Rectal smooth muscle tissue (tissue), 1 donor: ENCODE measurements around the gene RNF157.
"Not testable (repeated sequence)": the region's sequence is repeated elsewhere in the genome, so short reads cannot be mapped to it uniquely, and the experiment has no call there.

Experiments
- H3K27ac ChIP-seq: one replicate; pipeline ENCODE4 v1.7.0; 2013; ENCODE audit warnings: low read depth, low read length, inconsistent platforms
- H3K27me3 ChIP-seq: one replicate; pipeline ENCODE4 v1.7.0; 2013; ENCODE audit warnings: low read length; ENCODE audit not compliant: control insufficient read depth, insufficient read depth
- H3K36me3 ChIP-seq: one replicate; pipeline ENCODE4 v1.7.0; 2013; ENCODE audit warnings: low read length; ENCODE audit not compliant: control insufficient read depth, insufficient read depth
- H3K4me1 ChIP-seq: one replicate; pipeline ENCODE4 v1.7.0; 2013; ENCODE audit warnings: low read length; ENCODE audit not compliant: control insufficient read depth, insufficient read depth
- H3K4me3 ChIP-seq: one replicate; pipeline ENCODE4 v1.7.0; 2013; ENCODE audit warnings: low read length
- H3K9ac ChIP-seq: one replicate; pipeline ENCODE4 v1.7.0; 2013; ENCODE audit warnings: low read length

The RNF157 gene

DNA sequence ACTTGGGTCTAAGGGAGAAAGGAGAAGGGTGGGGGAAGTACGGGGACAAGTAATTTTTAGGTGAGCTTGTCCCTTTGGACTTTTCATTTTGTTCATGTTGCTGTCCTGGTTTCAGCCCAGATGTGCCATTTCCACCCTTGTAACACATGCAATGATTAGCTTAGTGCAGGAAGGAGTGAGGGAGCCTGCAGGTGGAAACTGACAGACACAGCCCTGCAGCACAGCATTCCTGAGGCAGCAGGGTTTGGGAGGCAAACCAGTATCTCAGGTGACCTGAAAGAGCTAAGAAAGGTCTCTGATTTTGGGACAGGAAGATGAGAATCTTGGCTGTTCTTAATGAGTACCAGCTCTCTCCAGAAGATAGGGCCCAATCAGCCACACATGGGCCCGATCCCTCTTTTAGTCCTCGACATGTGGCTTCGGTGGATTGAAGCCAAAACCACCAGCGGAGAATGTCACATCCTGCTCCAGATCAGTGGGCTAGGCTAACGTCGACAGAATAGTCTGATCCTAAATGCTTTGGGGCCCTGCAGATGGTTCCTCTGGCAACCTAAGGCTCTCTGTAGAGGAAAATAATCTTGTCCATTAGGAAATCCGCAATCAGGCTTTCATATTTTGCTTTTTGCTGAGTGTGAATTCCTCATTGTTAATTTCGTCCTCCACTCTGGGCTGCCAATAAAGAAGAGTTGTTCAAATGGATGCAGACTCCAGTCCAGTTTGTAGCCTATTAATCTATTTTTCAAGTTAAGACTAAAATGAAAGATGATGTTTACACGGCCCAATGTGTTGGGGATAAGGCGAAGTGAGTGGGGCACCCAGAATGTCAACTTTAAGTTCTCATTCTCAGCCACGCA lies 3.8 kb upstream of the RNF157 start:
- Histone ChIP-seq H3K9ac (no peak overlapping the region), H3K4me1 (peaks cover 3% of the 10 kb centered on the region), H3K4me3 (no peak overlapping the region), H3K36me3 (no peaks in the 10 kb centered on the region), H3K27ac (no peak overlapping the region), H3K27me3 (peaks cover 6% of the 10 kb centered on the region)

DNA sequence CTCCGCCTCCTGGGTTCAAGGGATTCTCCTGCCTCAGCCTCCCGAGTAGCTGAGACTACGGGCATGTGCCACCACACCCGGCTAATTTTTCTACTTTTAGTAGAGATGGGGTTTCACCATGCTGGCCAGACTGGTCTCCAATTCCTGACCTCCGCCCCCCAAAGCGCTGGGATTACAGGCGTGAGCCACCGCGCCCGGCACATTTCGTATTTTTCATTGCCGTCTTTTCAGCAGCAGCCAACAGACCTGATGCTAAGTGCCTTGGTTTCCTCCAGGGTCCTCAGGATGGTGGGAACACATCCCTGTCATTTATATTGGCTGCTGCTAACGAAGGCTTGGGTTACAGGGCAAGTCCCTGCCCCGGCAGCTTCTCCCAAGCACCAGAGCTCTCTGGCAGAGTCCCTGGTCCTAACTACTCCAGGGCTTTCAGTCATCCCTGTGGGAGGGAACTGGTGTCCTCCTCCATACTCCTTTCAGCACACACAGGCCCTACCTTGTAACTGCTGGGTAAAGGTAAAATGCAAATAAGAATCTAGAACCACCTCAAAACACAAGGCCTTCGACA lies 1.5 kb upstream of the RNF157 start:
- no peak overlapping the region for H3K4me3 ChIP-seq
- peaks cover 3% of the 10 kb centered on the region for H3K4me1 ChIP-seq
- no peaks in the 10 kb centered on the region for H3K36me3 ChIP-seq
- peaks cover 6% of the 10 kb centered on the region for H3K27me3 ChIP-seq
- no peak overlapping the region for H3K27ac ChIP-seq
- H3K9ac ChIP-seq: no peak overlapping the region

DNA sequence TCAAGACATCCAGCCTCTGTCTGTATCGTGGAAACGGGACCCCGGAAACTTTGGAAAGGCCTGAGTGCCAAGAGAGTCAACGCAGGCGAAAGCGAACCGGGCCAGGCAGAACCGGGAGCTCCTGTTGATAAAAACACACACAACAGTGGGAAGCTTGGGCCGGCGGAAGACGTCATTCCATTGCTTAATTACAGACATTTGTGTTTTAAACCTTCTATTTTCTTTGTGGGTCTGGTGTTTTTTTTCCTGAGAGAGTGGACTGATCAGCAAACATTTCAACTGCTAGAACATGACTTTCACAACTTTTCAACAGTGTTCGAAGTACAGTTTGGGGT lies 878 bp upstream of the RNF157 start:
- Histone ChIP-seq H3K27me3 (peaks cover 6% of the 10 kb centered on the region), H3K9ac (peak overlapping the region; percentile 56), H3K4me3 (peak overlapping the region; percentile 76), H3K36me3 (no peaks in the 10 kb centered on the region), H3K27ac (no peak overlapping the region), H3K4me1 (peaks cover 3% of the 10 kb centered on the region)

DNA sequence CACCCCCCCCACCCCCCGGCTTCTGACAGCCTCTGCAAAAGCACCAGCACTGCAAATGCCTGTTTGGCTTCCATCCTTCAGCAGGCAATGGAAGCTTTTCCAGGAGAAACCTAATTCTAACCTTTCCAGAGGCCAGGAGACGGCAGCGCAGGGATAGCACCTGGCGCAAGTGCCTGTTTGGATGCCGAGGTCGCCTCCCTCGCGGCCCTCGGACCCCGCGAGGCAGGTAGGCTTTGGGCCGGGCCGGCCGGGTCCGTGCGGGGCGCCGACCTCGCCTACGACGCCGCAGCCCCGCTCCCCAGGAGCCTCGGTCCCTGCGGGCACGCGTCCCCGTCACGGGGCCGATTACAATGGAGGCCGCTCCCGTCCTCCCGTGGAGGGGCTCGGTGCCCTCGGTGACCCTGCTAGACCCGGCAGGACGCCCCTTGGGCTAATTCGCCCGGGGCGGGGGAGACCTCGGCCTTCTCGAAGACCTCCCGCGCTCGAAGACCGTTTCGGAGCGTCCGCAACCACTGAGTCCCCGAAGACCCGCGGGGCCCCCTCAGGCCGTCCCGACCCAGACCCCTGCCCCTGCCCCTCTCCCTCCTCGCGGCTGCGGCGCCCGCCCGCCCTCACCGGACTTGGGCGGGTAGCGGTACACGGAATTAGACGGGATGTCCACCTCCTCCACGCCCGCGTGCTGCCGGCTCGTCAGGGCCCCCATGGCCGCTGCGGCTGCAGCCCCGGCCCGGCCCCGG lies 587 bp downstream of the RNF157 start:
- Histone ChIP-seq H3K4me3 (peak overlapping the region; percentile 68), H3K9ac (peak overlapping the region; percentile 49), H3K27ac (no peak overlapping the region), H3K27me3 (peaks cover 6% of the 10 kb centered on the region), H3K36me3 (no peaks in the 10 kb centered on the region), H3K4me1 (peaks cover 3% of the 10 kb centered on the region)

DNA sequence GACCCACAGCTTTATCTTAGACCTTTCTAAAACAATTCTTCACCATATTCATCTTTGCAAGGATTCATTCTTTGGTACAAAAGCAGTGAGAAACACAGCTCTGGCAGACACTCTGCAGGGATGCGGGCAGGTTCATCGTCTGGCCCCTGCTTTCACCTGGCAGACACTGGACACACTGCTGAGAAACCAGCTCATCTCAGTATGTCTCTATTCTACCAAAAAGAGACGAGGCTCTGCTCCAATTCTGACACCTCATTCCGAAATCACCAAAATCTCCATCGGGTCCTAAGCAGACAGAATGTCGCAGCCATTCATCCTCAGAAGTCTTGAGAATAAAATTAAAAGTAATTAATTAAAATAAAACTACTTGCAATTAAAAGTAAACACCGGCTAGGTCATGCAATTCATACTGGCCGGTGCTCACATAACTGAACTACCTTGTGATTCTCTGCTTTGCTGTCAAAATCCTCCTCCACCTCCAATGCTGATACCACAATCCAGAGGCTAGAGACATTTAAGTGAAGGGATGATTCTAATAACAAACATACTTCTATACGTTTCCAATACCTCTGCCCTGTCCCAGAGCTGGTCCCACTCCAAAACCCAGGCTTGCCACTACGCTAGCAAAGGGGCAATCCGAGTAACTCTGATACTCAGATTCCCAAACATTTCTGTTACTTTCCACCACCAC lies 1.3 kb downstream of the RNF157 start:
- H3K27me3 ChIP-seq: peaks cover 5% of the 10 kb centered on the region
- peaks cover 3% of the 10 kb centered on the region for H3K4me1 ChIP-seq
- H3K27ac ChIP-seq: no peak overlapping the region
- H3K36me3 ChIP-seq: no peaks in the 10 kb centered on the region
- H3K4me3 ChIP-seq: peak overlapping the region; percentile 32
- no peak overlapping the region for H3K9ac ChIP-seq

DNA sequence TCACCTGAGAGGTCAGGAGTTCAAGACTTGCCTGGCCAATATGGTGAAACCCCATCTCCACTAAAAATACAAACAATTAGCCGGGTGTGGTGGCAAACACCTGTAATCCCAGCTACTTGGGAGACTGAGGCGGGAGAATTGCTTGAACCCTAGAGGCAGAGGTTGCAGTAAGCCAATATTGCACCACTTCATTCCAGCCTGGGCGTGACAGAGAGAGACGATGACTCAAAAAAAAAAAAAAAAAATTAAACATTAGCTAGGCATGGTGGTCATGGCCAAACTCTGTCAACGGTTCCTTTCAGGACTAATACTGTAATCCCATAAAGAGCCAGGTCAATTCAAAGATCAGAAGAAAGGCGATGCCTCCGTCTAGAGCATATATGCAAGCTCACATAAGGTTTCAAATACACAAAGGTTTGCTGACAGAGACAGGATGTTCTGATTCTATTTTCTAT lies 2.4 kb downstream of the RNF157 start:
- H3K36me3 ChIP-seq: no peaks in the 10 kb centered on the region
- no peak overlapping the region for H3K9ac ChIP-seq
- no peak overlapping the region for H3K27ac ChIP-seq
- H3K4me3 ChIP-seq: no peak overlapping the region
- peaks cover 3% of the 10 kb centered on the region for H3K27me3 ChIP-seq
- peaks cover 3% of the 10 kb centered on the region for H3K4me1 ChIP-seq

DNA sequence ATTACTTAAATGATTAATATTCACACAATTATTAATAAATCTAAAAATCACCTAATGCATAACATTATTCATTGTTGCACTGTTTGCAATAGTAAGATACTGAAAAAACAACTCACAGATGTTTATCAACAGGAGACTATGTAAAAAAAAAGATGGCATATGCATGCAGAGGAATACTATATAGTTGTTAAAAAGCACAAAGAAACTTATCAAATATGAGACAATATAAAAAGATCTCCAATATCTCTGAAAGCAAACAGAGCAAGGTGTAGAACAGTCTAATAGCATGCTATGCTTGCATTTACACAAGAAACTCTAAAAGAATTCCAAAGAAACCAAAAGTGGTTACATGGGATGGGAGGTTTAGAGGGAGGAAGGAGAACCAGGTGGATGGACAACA lies 3.7 kb downstream of the RNF157 start:
- H3K27me3 ChIP-seq: no peaks in the 10 kb centered on the region
- no peak overlapping the region for H3K27ac ChIP-seq
- no peak overlapping the region for H3K9ac ChIP-seq
- no peak overlapping the region for H3K4me3 ChIP-seq
- peaks cover 3% of the 10 kb centered on the region for H3K4me1 ChIP-seq
- H3K36me3 ChIP-seq: no peaks in the 10 kb centered on the region

DNA sequence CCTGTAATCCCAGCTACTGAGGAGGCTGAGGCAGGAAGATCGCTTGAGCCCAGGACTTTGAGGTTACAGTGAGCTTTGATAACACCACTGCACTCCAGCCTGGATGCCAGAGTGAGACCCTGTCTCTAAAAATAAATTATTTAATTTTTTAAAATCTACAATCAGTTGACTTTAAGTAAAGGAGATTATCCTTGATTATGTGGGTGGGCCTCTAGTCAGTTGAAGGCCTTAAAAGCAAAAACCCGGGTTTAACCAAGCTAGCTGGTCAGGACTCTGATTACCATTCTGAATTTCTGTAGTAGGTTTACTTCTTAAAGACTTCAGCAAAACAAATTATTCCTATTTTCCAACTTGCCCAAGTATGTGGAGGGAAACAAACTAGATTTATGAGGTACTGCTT lies 4.4 kb downstream of the RNF157 start:
- Histone ChIP-seq H3K4me3 (no peak overlapping the region), H3K27ac (no peak overlapping the region), H3K9ac (no peak overlapping the region), H3K36me3 (no peaks in the 10 kb centered on the region), H3K27me3 (no peaks in the 10 kb centered on the region), H3K4me1 (peaks cover under 1% of the 10 kb centered on the region)

DNA sequence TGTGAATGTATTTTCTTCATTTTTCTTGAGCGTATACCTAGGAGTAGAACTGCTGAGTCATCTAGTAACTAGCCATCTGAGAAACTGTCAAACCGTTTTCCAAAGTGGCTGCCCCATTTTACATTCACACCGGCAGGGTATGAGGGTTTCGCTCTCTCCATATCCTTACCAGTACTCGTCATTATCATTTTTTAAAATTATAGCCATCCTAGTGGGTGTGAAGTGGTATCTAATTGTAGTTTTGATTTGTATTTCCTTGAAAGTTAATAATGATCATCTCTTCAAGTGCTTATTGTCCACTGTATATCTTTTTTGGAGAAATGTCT lies 6.0 kb downstream of the RNF157 start:
- no peaks in the 10 kb centered on the region for H3K4me1 ChIP-seq
- no peaks in the 10 kb centered on the region for H3K27me3 ChIP-seq
- H3K4me3 ChIP-seq: no peak overlapping the region
- H3K9ac ChIP-seq: no peak overlapping the region
- no peaks in the 10 kb centered on the region for H3K36me3 ChIP-seq
- no peak overlapping the region for H3K27ac ChIP-seq

DNA sequence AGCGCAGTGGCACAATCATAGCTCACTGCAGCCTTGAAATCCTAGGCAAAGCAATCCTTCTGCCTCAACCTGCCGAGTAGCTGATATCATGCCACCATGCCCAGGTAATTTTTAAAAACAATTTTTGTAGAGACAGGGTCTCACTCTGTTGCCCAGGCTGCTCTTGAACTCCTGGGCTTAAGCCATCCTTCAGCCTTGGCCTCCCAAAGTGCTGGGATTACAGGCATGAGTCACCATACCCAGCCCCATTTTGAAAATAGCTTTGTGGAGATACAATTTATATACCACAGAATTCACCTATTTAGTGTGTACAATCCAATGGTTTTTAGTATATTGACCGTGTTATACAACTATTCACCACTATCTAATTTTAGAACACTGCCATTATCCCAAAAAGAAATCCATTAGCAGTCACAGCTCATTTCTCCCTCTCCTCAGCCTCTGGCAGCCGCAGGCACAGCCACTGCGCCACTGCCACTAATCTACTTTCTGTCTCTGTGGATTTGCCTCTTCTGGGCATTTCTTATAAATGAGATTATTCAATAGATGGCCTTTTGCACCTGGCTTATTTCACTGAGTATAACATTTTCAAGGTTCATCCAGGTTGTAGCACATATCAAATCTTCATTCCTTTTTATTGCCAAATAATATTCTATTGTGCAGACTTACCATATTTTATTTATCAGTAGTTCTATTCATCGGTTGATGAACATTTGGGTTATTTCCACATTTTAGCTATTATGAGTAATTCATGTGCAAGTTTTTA lies 6.5 kb downstream of the RNF157 start:
- Histone ChIP-seq H3K27ac (no peak overlapping the region), H3K4me3 (no peak overlapping the region), H3K4me1 (no peaks in the 10 kb centered on the region), H3K27me3 (no peaks in the 10 kb centered on the region), H3K9ac (no peak overlapping the region), H3K36me3 (no peaks in the 10 kb centered on the region)

DNA sequence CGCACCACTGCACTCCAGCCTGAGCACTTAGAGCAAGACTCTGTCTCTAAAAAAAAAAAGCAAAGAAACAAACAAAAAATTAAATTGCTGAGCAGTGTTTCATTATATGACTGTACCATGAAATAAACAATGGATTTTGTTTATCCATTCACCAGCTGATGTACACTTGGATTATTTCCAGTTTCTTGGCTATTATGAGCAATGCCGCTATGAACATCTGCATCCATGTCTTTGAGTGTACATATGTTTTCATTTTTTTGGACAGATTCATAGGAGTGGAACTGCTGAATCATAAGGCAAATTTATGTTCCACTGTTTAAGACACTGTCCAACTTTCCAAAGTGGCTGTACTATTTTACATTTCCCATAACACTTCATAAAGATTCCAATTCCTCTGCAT lies 8.0 kb downstream of the RNF157 start:
- Histone ChIP-seq H3K9ac (no peak overlapping the region), H3K4me1 (no peaks in the 10 kb centered on the region), H3K36me3 (no peaks in the 10 kb centered on the region), H3K27ac (no peak overlapping the region), H3K4me3 (no peak overlapping the region), H3K27me3 (no peaks in the 10 kb centered on the region)

DNA sequence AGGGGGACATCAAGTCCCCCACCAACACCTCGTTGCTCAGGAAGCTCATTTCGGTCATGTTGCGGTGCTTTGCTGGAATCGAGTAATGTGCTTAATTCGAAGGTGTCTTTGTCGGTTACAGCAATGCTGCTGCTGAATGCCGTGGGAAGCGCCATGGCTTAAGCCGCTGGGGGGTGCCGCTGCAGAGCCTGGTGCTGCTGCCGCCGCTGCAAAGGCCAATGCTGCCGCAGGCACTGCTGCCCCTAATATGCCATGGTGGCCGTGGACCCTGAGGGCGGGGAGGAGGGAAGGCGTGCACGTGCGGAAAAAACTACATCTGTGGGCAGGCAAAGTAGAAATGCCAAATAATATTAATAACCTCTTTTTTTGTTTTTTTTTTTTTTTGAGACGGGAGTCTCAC lies 13.5 kb downstream of the RNF157 start:
- H3K9ac ChIP-seq, H3K27me3 ChIP-seq, H3K4me1 ChIP-seq, H3K27ac ChIP-seq, H3K36me3 ChIP-seq, H3K4me3 ChIP-seq: not testable (repeated sequence)
